Central memory CD8-positive, alpha-beta T cell (primary cell): ENCODE measurements around the gene HNRNPUL1.
A peak's percentile ranks its signal among the peaks of the same experiment; 100 is the strongest.

ENCODE experiments used
- ATAC-seq: fragments of 150-1000 bp; cut with Tn5 transposase; replicated peaks from 2 replicates; pipeline ENCODE4 v1.10.0; 2022; ENCODE audit warnings: mild to moderate bottlenecking, moderate FRiP score, moderate number of reproducible peaks; ENCODE audit not compliant: poor library complexity, severe bottlenecking; ENCODE audit errors: extremely low read depth
- DNase-seq, 2 donors: peaks; one replicate each; pipeline ENCODE4 v3.0.0; 2021; ENCODE audit warnings: low spot score in 2 of 2
- H3K27ac Mint-ChIP-seq: one replicate; pipeline ENCODE4 v1.8.0; 2022; ENCODE audit warnings: low read depth, mild to moderate bottlenecking, moderate library complexity, mixed read lengths
- H3K27me3 Mint-ChIP-seq: one replicate; pipeline ENCODE4 v1.8.0; 2022; ENCODE audit warnings: mixed read lengths
- H3K36me3 Mint-ChIP-seq: one replicate; pipeline ENCODE4 v1.8.0; 2022; ENCODE audit warnings: mild to moderate bottlenecking, moderate library complexity, mixed read lengths; ENCODE audit not compliant: insufficient read depth
- H3K4me1 Mint-ChIP-seq: one replicate; pipeline ENCODE4 v1.8.0; 2022; ENCODE audit warnings: mixed read lengths
- H3K4me3 Mint-ChIP-seq: one replicate; pipeline ENCODE4 v1.8.0; 2022; ENCODE audit warnings: mild to moderate bottlenecking, moderate library complexity, mixed read lengths
- H3K9me3 Mint-ChIP-seq: one replicate; pipeline ENCODE4 v1.8.0; 2022; ENCODE audit warnings: mixed read lengths

HNRNPUL1 gene

GRCh38 chr19:41263850-41264580 is at the start of gene HNRNPUL1:
HNRNPUL1 (plus strand) TSS chr19:41264372; CDS start chr19:41264504, 132 bp downstream.
- peak; percentile 56 for ATAC-seq
- no peaks in the 10 kb centered on the region for H3K27me3 Mint-ChIP-seq
- peak within 1 kb of the TSS; percentile 100 for H3K27ac Mint-ChIP-seq
- peaks cover 54% of the 10 kb centered on the region for H3K4me1 Mint-ChIP-seq
- no peaks in the 10 kb centered on the region for H3K9me3 Mint-ChIP-seq
- H3K4me3 Mint-ChIP-seq: peak within 1 kb of the TSS; percentile 97
- DNase-seq: peak; percentile 100
- H3K36me3 Mint-ChIP-seq: peaks cover 45% of the 10 kb centered on the region

GRCh38 chr19:41217741-41218140 is 46.4 kb upstream of the HNRNPUL1 start:
- Mint-ChIP-seq H3K27ac (no peak overlapping the region), H3K4me1 (peaks cover 5% of the 10 kb centered on the region), H3K4me3 (no peak overlapping the region), H3K36me3 (peaks cover 2% of the 10 kb centered on the region), H3K9me3 (no peaks in the 10 kb centered on the region), H3K27me3 (peaks cover 66% of the 10 kb centered on the region)
- ATAC-seq: no peak
- no peak for DNase-seq

GRCh38 chr19:41218249-41218614 is 45.9 kb upstream of the HNRNPUL1 start:
- ATAC-seq (no peak), DNase-seq (no peak)
- no peak overlapping the region for H3K27ac Mint-ChIP-seq
- peaks cover 67% of the 10 kb centered on the region for H3K27me3 Mint-ChIP-seq
- H3K4me1 Mint-ChIP-seq: peaks cover 5% of the 10 kb centered on the region
- H3K4me3 Mint-ChIP-seq: no peak overlapping the region
- no peaks in the 10 kb centered on the region for H3K9me3 Mint-ChIP-seq
- peaks cover 4% of the 10 kb centered on the region for H3K36me3 Mint-ChIP-seq

DNA sequence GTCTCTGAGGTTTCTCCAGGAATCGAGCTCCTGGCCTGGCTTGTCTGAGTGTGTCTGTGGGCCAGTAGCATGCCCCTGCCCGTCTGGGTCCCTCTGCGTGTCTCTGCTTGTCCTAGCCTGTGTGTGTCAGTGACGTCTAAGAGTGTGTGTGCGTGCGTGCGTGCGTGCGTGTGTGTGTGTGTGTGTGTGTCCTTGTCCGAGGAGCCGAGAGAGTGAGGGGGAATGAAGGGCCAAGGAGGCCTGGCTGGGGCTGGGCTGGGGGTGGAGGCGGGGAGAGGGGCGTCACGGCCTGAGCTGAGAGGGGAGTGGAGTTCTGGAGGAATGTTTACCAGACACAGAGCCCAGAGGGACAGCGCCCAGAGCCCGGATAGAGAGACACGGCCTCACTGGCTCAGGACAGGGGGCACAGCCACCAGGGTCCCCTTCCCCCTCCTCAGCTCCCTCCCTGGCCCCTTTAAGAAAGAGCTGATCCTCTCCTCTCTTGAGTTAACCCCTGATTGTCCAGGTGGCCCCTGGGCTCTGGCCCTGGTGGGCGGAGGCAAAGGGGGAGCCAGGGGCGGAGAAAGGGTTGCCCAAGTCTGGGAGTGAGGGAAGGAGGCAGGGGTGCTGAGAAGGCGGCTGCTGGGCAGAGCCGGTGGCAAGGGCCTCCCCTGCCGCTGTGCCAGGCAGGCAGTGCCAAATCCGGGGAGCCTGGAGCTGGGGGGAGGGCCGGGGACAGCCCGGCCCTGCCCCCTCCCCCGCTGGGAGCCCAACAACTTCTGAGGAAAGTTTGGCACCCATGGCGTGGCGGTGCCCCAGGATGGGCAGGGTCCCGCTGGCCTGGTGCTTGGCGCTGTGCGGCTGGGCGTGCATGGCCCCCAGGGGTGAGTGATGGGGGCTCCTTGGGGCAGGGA is 45.3 kb upstream of the HNRNPUL1 start, which contains the start of gene AXL:
TSS of gene AXL (plus strand) at position 609 of the 893 bp plus-strand sequence. CDS start at position 779, 170 bp downstream.
- peaks cover 67% of the 10 kb centered on the region for H3K27me3 Mint-ChIP-seq

GRCh38 chr19:41219924-41220567 is 44.1 kb upstream of the HNRNPUL1 start:
- Mint-ChIP-seq H3K27me3 (peaks cover 67% of the 10 kb centered on the region), H3K4me3 (no peak overlapping the region), H3K9me3 (no peaks in the 10 kb centered on the region), H3K27ac (no peak overlapping the region), H3K4me1 (peaks cover 5% of the 10 kb centered on the region), H3K36me3 (peaks cover 4% of the 10 kb centered on the region)
- ATAC-seq: no peak
- DNase-seq: no peak

More for the DNA sequence above, 45.3 kb upstream of the HNRNPUL1 start, which contains the start of gene AXL:
- DNase-seq (no peak), ATAC-seq (no peak)
- Mint-ChIP-seq H3K4me3 (no peak within 1 kb of the TSS), H3K27ac (no peak within 1 kb of the TSS), H3K9me3 (no peaks in the 10 kb centered on the region), H3K4me1 (peaks cover 5% of the 10 kb centered on the region), H3K36me3 (peaks cover 4% of the 10 kb centered on the region)

GRCh38 chr19:41220811-41221210 is 43.4 kb upstream of the HNRNPUL1 start:
- ATAC-seq (no peak), DNase-seq (no peak)
- Mint-ChIP-seq H3K36me3 (peaks cover 4% of the 10 kb centered on the region), H3K27me3 (peaks cover 74% of the 10 kb centered on the region), H3K27ac (no peak overlapping the region), H3K4me3 (no peak overlapping the region), H3K4me1 (peaks cover 10% of the 10 kb centered on the region), H3K9me3 (no peaks in the 10 kb centered on the region)

DNA sequence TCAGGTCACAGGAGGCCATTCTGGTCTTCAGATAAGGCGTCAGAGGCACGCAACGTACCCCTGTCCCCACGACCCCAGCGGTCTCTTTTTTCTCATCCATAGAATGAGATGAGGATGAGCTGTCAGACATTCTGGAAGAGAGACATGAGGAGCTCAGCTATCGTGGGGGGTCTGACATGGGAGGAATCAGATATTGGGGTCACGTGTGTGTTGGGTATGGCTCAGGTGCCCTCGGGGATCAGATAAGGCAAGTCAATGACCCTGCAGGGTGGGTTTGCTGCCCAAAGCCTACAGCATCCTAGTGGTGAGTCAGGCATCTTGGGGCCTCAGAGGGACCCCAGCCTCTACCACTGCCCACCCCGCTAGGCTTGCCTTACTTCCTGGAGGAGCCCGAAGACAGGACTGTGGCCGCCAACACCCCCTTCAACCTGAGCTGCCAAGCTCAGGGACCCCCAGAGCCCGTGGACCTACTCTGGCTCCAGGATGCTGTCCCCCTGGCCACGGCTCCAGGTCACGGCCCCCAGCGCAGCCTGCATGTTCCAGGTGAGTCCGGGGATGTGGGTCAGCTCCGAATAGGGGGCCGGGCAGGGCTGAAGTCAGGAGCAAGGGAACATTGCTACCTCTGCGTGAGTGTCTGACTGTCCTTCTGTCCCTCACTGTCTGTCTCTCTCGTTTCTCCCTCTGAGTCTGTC is 42.5 kb upstream of the HNRNPUL1 start:
- Mint-ChIP-seq H3K4me1 (peaks cover 11% of the 10 kb centered on the region), H3K9me3 (no peaks in the 10 kb centered on the region), H3K27me3 (peaks cover 71% of the 10 kb centered on the region), H3K27ac (no peak overlapping the region), H3K4me3 (no peak overlapping the region), H3K36me3 (peaks cover 4% of the 10 kb centered on the region)
- ATAC-seq: no peak
- DNase-seq: no peak

DNA sequence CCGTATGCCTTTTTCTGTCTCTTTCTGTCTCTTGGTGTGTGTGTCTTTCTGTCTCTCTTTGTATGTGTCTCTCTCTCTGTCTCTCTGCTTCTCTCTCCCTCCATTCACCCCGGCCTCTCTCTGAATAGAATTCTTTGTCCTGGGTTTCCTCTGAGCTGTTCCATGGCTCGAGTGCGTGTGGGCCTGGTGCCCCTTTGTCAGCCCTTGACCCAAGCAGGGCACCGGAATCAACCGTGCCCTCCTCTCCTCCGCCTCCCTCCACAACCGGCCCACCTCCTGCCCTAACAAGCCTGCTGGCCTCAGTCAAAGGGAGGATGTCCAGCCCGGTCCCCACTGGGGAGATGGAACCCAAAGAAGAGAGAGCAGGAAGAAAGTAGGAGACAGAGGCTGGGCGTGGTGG is 41.9 kb upstream of the HNRNPUL1 start:
- H3K4me3 Mint-ChIP-seq: no peak overlapping the region
- H3K4me1 Mint-ChIP-seq: peaks cover 11% of the 10 kb centered on the region
- no peak for DNase-seq
- H3K27ac Mint-ChIP-seq: no peak overlapping the region
- no peaks in the 10 kb centered on the region for H3K9me3 Mint-ChIP-seq
- peaks cover 65% of the 10 kb centered on the region for H3K27me3 Mint-ChIP-seq
- no peak for ATAC-seq
- peaks cover 4% of the 10 kb centered on the region for H3K36me3 Mint-ChIP-seq

GRCh38 chr19:41223431-41224234 is 40.5 kb upstream of the HNRNPUL1 start:
- DNase-seq: no peak
- Mint-ChIP-seq H3K4me1 (peaks cover 11% of the 10 kb centered on the region), H3K4me3 (no peak overlapping the region), H3K9me3 (no peaks in the 10 kb centered on the region), H3K36me3 (peaks cover 4% of the 10 kb centered on the region), H3K27me3 (peaks cover 51% of the 10 kb centered on the region), H3K27ac (no peak overlapping the region)
- ATAC-seq: no peak

- Mint-ChIP-seq H3K27me3 (peaks cover 41% of the 10 kb centered on the region), H3K9me3 (no peaks in the 10 kb centered on the region), H3K4me1 (peaks cover 11% of the 10 kb centered on the region), H3K36me3 (peaks cover 4% of the 10 kb centered on the region), H3K27ac (no peak overlapping the region), H3K4me3 (no peak overlapping the region)
- DNase-seq (no peak), ATAC-seq (no peak)
These were observed 39.5 kb upstream of the HNRNPUL1 start for GRCh38 chr19:41224632-41225031.

- peaks cover 33% of the 10 kb centered on the region for H3K27me3 Mint-ChIP-seq
- ATAC-seq (peak; percentile 31), DNase-seq (no peak)
- peak overlapping the region; percentile 70 for H3K4me3 Mint-ChIP-seq
- peaks cover 11% of the 10 kb centered on the region for H3K4me1 Mint-ChIP-seq
- no peak overlapping the region for H3K27ac Mint-ChIP-seq
- H3K36me3 Mint-ChIP-seq: peaks cover 4% of the 10 kb centered on the region
- H3K9me3 Mint-ChIP-seq: no peaks in the 10 kb centered on the region
These were observed 38.7 kb upstream of the HNRNPUL1 start for GRCh38 chr19:41225238-41226052.
